ENCODE measurements around the gene EDA. TPM values are rescaled to one million over a fixed set of nuclear protein-coding genes. Genes with fewer than 3 reads are reported as not detected.
"Not testable (repeated sequence)": the region's sequence is repeated elsewhere in the genome, so short reads cannot be mapped to it uniquely, and the experiment has no call there.

Gene EDA
- total RNA-seq, 1 experiment from 2014 or later, result 0.06 TPM

GRCh38 chrX:69951753-69952152 lies 335.8 kb downstream of the EDA start:
- no peak for DNase-seq (ENCODE audit: low read depth)

- no peak for DNase-seq (ENCODE audit: low read depth)
Measured at GRCh38 chrX:69959712-69960111, 343.8 kb downstream of the EDA start.

- no peak for DNase-seq (ENCODE audit: low read depth)
Measured at GRCh38 chrX:69961365-69962072, 345.6 kb downstream of the EDA start.

GRCh38 chrX:69968950-69969349 lies 353.0 kb downstream of the EDA start:
- no peak for DNase-seq (ENCODE audit: low read depth)

- no peak for DNase-seq (ENCODE audit: low read depth)
Measured at GRCh38 chrX:69969460-69969859, 353.5 kb downstream of the EDA start.

GRCh38 chrX:69987691-69988090 lies 371.8 kb downstream of the EDA start:
- DNase-seq (ENCODE audit: low read depth), result no peak

GRCh38 chrX:69988955-69989394 lies 373.1 kb downstream of the EDA start:
- no peak for DNase-seq (ENCODE audit: low read depth)

GRCh38 chrX:69991685-69992084 lies 375.8 kb downstream of the EDA start:
- DNase-seq (ENCODE audit: low read depth), result no peak

GRCh38 chrX:69993494-69993893 lies 377.6 kb downstream of the EDA start:
- DNase-seq (ENCODE audit: low read depth), result no peak

GRCh38 chrX:69995362-69996112 lies 379.6 kb downstream of the EDA start:
- no peak for DNase-seq (ENCODE audit: low read depth)

GRCh38 chrX:69996113-69996468 lies 380.2 kb downstream of the EDA start:
- DNase-seq (ENCODE audit: low read depth), result no peak

- not testable (repeated sequence) for DNase-seq (ENCODE audit: low read depth)
Measured at GRCh38 chrX:69998299-69998698, 382.4 kb downstream of the EDA start.

GRCh38 chrX:70001269-70001668 lies 385.4 kb downstream of the EDA start:
- DNase-seq (ENCODE audit: low read depth), result no peak

- no peak for DNase-seq (ENCODE audit: low read depth)
Measured at GRCh38 chrX:70001708-70002341, 385.9 kb downstream of the EDA start.

GRCh38 chrX:70007946-70008345 lies 392.0 kb downstream of the EDA start:
- DNase-seq (ENCODE audit: low read depth), result no peak

GRCh38 chrX:70009049-70009448 lies 393.1 kb downstream of the EDA start:
- DNase-seq (ENCODE audit: low read depth), result no peak

- DNase-seq (ENCODE audit: low read depth), result no peak
Measured at GRCh38 chrX:70009970-70010369, 394.1 kb downstream of the EDA start.

- DNase-seq (ENCODE audit: low read depth), result no peak
Measured at GRCh38 chrX:70012756-70013155, 396.8 kb downstream of the EDA start.

GRCh38 chrX:70013466-70014381 lies 397.8 kb downstream of the EDA start:
- DNase-seq (ENCODE audit: low read depth), result no peak

GRCh38 chrX:70016513-70016912 lies 400.6 kb downstream of the EDA start:
- DNase-seq (ENCODE audit: low read depth), result no peak

GRCh38 chrX:70022616-70023015 lies 406.7 kb downstream of the EDA start:
- DNase-seq (ENCODE audit: low read depth), result no peak

GRCh38 chrX:70025464-70025863 lies 409.6 kb downstream of the EDA start:
- no peak for DNase-seq (ENCODE audit: low read depth)
